ENCODE data around the gene PRSS35.
"Not testable (repeated sequence)": the region's sequence is repeated elsewhere in the genome, so short reads cannot be mapped to it uniquely, and the experiment has no call there.

Gene PRSS35

GRCh38 chr6:83511901-83512681 lies at the start of gene PRSS35:
TSS of gene PRSS35 (plus strand) at chr6:83512534. CDS start at chr6:83523442, 10,908 bp downstream.
- DNase-seq, result peak; percentile 17

- no peak for DNase-seq
Observed at GRCh38 chr6:83463886-83464285, 48.4 kb upstream of the PRSS35 start.

- no peak for DNase-seq
Observed at GRCh38 chr6:83464381-83465140, 47.8 kb upstream of the PRSS35 start.

GRCh38 chr6:83466328-83466727 lies 46.0 kb upstream of the PRSS35 start:
- DNase-seq, result no peak

GRCh38 chr6:83467620-83468036 lies 44.7 kb upstream of the PRSS35 start:
- no peak for DNase-seq

- no peak for DNase-seq
Observed at GRCh38 chr6:83470001-83470400, 42.3 kb upstream of the PRSS35 start.

- no peak for DNase-seq
Observed at GRCh38 chr6:83470587-83470986, 41.7 kb upstream of the PRSS35 start.

GRCh38 chr6:83472767-83473166 lies 39.6 kb upstream of the PRSS35 start:
- no peak for DNase-seq

GRCh38 chr6:83474309-83474708 lies 38.0 kb upstream of the PRSS35 start:
- DNase-seq, result no peak

- DNase-seq, result no peak
Observed at GRCh38 chr6:83476971-83477370, 35.4 kb upstream of the PRSS35 start.

GRCh38 chr6:83479389-83479788 lies 32.9 kb upstream of the PRSS35 start:
- DNase-seq, result no peak

GRCh38 chr6:83480470-83480869 lies 31.9 kb upstream of the PRSS35 start:
- DNase-seq, result no peak

- DNase-seq, result not testable (repeated sequence)
Observed at GRCh38 chr6:83481938-83482337, 30.4 kb upstream of the PRSS35 start.

GRCh38 chr6:83488448-83488847 lies 23.9 kb upstream of the PRSS35 start:
- DNase-seq, result no peak

- no peak for DNase-seq
Observed at GRCh38 chr6:83488861-83489260, 23.5 kb upstream of the PRSS35 start.

- DNase-seq, result no peak
Observed at GRCh38 chr6:83490217-83490807, 22.0 kb upstream of the PRSS35 start.

- no peak for DNase-seq
Observed at GRCh38 chr6:83505356-83505755, 7.0 kb upstream of the PRSS35 start.

- no peak for DNase-seq
Observed at GRCh38 chr6:83509441-83509840, 2.9 kb upstream of the PRSS35 start.

- no peak for DNase-seq
Observed at GRCh38 chr6:83510791-83511190, 1.5 kb upstream of the PRSS35 start.

- DNase-seq, result no peak
Observed at GRCh38 chr6:83511266-83511665, 1.1 kb upstream of the PRSS35 start.

GRCh38 chr6:83514466-83514865 lies 2.1 kb downstream of the PRSS35 start:
- DNase-seq, result no peak

GRCh38 chr6:83514866-83515466 lies 2.6 kb downstream of the PRSS35 start:
- no peak for DNase-seq

GRCh38 chr6:83517500-83517899 lies 5.2 kb downstream of the PRSS35 start:
- DNase-seq, result no peak
